ENCODE measurements around the gene PRKAR1A. TPM values are rescaled to one million over a fixed set of nuclear protein-coding genes. Genes with fewer than 3 reads are reported as not detected.

The PRKAR1A gene
- total RNA-seq, 1 experiment from 2014 or later: 174 TPM

DNA sequence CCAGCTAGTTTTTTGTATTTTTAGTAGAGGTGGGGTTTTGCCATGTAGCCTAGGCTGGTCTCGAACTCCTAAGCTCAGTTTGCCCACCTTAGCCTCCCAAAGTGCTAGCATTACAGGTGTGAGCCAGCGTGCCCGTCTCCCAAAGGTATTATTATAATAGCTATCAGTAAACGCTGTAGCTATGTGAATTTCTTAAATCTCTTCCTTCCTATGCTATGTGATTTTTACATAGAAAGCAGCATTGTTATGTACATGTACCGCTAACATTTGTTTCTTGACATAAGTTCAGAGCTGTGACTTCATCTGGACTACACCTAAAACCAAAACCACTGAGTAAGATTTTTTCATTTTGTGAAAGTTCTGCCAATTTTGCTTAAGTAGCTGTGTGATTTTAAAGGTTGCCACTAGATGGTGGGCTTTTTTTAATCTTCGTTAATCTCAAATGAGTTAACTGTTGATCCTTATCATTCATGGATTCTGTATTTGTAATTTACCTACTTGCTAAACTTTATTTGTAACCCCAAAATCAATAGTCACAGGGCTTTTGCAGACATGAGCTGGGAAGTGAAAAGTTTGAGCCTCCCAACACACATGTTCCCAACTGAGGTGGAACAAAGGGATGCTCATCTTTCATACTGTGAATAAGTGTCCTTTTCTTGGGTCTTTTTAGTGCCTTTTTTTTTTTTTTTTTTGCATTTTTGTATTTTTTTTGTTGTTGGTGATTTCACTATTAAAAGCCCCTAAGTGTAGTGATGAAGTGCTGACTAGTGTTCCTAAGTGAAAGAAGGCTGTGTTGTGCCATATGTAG lies 21.9 kb downstream of the PRKAR1A start:
- ATAC-seq (no peak), DNase-seq (ENCODE audit: low read depth, low spot score) (no peak)
- Histone ChIP-seq H3K4me1 (ENCODE audit: control insufficient read depth, insufficient read depth, low read length) (no peaks in the 10 kb centered on the region), H3K36me3 (ENCODE audit: control insufficient read depth, insufficient read depth, low read length) (peaks cover 26% of the 10 kb centered on the region), H3K9me3 (ENCODE audit: control insufficient read depth, insufficient read depth, low read depth, low read length) (no peaks in the 10 kb centered on the region), H3K27me3 (ENCODE audit: control insufficient read depth, insufficient read depth, low read length) (no peaks in the 10 kb centered on the region), H3K4me3 (ENCODE audit: low read depth in 2 of 2, low read length in 2 of 2) (no peak overlapping the region), H3K27ac (ENCODE audit: low read length) (no peak overlapping the region)
- CTCF ChIA-PET: interaction anchor here (0.5 kb wide), 1 partner anchor 227 kb away, joined by 3 read pairs; no protein-coding TSS in a partner anchor
- in situ Hi-C loops (cut with HindIII; ENCODE audit: low pct_unique_long_range_greater_than_20kb, low sequenced_read_pairs) (no loop called here), intact Hi-C loops (cut with micrococcal nuclease; ENCODE audit: unreplicated experiment) (loop anchor here (5.0 kb wide), 1 partner anchor 228 kb away; no protein-coding TSS in a partner anchor)
- POLR2A ChIA-PET: no interaction called here
- TF ChIP-seq CTCF (IDR thresholded peaks at IDR 0.05) (peak; percentile 28; the same call in 1 of the 2 replicates), TCF7L2 (IDR thresholded peaks at IDR 0.05; ENCODE audit: low read depth, low read length) (no peak)
- no TSS peak for BruUV-seq (replicated peaks)

DNA sequence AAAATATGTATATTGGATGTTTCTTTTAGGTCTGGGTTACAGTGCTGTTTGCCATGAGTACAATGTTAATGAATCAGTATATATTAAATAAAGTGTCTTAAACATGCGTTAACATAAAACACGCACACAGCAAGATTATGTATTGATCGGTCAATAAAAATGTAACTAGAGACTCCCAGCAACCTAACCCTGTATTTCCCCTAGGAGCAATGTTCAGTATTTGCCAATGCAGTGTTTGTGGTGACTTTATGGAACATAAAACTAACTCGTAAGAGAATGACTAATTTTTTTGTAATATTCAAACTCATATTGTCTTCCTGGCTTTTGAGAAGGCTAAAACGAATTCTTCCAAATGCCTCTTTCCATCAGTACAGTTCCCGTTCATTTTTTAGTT lies 22.5 kb downstream of the PRKAR1A start:
- ATAC-seq: no peak
- POLR2A ChIA-PET: no interaction called here
- intact Hi-C loops (cut with micrococcal nuclease; ENCODE audit: unreplicated experiment): loop anchor here (5.0 kb wide), 1 partner anchor 228 kb away; no protein-coding TSS in a partner anchor

More for the DNA sequence above, 22.5 kb downstream of the PRKAR1A start:
- no TSS peak for BruUV-seq (replicated peaks)
- DNase-seq (ENCODE audit: low read depth, low spot score): no peak
- H3K9me3 ChIP-seq (ENCODE audit: control insufficient read depth, insufficient read depth, low read depth, low read length): no peaks in the 10 kb centered on the region
- H3K27ac ChIP-seq (ENCODE audit: low read length): no peak overlapping the region
- TF ChIP-seq CTCF (IDR thresholded peaks at IDR 0.05): no peak
- no peak for TF ChIP-seq REST (IDR thresholded peaks at IDR 0.05; ENCODE audit: insufficient read depth in 1 of 2, low read depth in 2 of 2, low read length in 1 of 2)
- no peak for TF ChIP-seq TCF7L2 (IDR thresholded peaks at IDR 0.05; ENCODE audit: low read depth, low read length)
- TF ChIP-seq POLR2AphosphoS5 (IDR thresholded peaks at IDR 0.05; ENCODE audit: low read depth, low read length): no peak
- TF ChIP-seq SIN3A (IDR thresholded peaks at IDR 0.05; ENCODE audit: borderline replicate concordance, insufficient read depth, low read depth, low read length): no peak
- peaks cover 20% of the 10 kb centered on the region for H3K36me3 ChIP-seq (ENCODE audit: control insufficient read depth, insufficient read depth, low read length)
- H3K27me3 ChIP-seq (ENCODE audit: control insufficient read depth, insufficient read depth, low read length): no peaks in the 10 kb centered on the region
- H3K4me1 ChIP-seq (ENCODE audit: control insufficient read depth, insufficient read depth, low read length): no peaks in the 10 kb centered on the region
- no peak overlapping the region for H3K4me3 ChIP-seq (ENCODE audit: low read depth in 2 of 2, low read length in 2 of 2)
- CTCF ChIA-PET: no interaction called here
- in situ Hi-C loops (cut with HindIII; ENCODE audit: low pct_unique_long_range_greater_than_20kb, low sequenced_read_pairs): no loop called here
